ENCODE measurements around the gene SFRP4. TPM values are rescaled to one million over a fixed set of nuclear protein-coding genes. Genes with fewer than 3 reads are reported as not detected.
"Not testable (repeated sequence)": the region's sequence is repeated elsewhere in the genome, so short reads cannot be mapped to it uniquely, and the experiment has no call there.

SFRP4 gene
- total RNA-seq, 1 donor from 2014 or later: 0.25 TPM

DNA sequence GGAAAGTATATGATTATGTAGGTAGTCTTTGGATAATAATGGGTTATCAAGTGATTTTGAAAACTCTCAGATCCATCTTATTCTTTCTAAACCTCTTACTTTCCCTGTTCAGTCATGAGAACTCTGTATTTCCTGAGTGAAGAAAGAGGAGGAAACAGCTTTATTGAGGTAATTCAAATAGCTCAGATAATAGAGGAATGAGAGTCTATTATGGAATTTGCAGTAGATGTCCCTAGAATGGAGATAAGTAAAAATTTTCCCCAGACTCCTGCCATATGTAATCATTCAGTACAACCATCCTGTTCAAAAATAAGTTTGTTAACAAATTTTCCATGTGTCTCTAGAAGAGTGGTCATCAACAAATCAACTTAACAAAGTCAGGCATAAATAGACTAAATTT is 40.2 kb upstream of the SFRP4 start:
- DNase-seq (ENCODE audit: low spot score): no peak
- TF ChIP-seq, protein P1, sequence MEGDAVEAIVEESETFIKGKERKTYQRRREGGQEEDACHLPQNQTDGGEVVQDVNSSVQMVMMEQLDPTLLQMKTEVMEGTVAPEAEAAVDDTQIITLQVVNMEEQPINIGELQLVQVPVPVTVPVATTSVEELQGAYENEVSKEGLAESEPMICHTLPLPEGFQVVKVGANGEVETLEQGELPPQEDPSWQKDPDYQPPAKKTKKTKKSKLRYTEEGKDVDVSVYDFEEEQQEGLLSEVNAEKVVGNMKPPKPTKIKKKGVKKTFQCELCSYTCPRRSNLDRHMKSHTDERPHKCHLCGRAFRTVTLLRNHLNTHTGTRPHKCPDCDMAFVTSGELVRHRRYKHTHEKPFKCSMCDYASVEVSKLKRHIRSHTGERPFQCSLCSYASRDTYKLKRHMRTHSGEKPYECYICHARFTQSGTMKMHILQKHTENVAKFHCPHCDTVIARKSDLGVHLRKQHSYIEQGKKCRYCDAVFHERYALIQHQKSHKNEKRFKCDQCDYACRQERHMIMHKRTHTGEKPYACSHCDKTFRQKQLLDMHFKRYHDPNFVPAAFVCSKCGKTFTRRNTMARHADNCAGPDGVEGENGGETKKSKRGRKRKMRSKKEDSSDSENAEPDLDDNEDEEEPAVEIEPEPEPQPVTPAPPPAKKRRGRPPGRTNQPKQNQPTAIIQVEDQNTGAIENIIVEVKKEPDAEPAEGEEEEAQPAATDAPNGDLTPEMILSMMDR (IDR thresholded peaks at IDR 0.05): no peak
- H3K9me3 Mint-ChIP-seq (ENCODE audit: low read depth): no peaks in the 10 kb centered on the region
- peaks cover 3% of the 10 kb centered on the region for H3K36me3 Mint-ChIP-seq (ENCODE audit: low read depth)
- H3K27ac Mint-ChIP-seq (ENCODE audit: unreplicated experiment): no peak overlapping the region
- H3K4me3 Mint-ChIP-seq (ENCODE audit: unreplicated experiment): no peak overlapping the region
- peaks cover 8% of the 10 kb centered on the region for H3K4me1 Mint-ChIP-seq (ENCODE audit: low read depth)
- H3K27me3 Mint-ChIP-seq (ENCODE audit: low read depth): no peaks in the 10 kb centered on the region

DNA sequence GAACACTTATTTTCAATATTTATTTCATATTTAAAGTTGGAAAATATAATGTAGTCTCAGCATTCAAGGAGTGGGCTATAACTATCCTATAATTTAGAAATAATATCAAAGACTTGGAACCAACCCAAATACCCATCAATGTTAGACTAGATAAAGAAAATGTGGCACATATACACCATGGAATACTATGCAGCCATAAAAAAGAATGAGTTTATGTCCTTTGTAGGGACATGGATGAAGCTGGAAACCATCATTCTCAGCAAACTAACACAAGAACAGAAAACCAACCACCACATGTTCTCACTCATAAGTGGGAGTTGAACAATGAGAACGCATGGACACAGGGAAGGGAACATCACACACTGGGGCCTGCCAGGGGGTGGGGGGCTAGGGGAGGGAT is 37.6 kb upstream of the SFRP4 start:
- not testable (repeated sequence) for H3K27ac Mint-ChIP-seq (ENCODE audit: unreplicated experiment); H3K27me3 Mint-ChIP-seq (ENCODE audit: low read depth); H3K4me1 Mint-ChIP-seq (ENCODE audit: low read depth); DNase-seq (ENCODE audit: low spot score); H3K9me3 Mint-ChIP-seq (ENCODE audit: low read depth); H3K4me3 Mint-ChIP-seq (ENCODE audit: unreplicated experiment); H3K36me3 Mint-ChIP-seq (ENCODE audit: low read depth)

DNA sequence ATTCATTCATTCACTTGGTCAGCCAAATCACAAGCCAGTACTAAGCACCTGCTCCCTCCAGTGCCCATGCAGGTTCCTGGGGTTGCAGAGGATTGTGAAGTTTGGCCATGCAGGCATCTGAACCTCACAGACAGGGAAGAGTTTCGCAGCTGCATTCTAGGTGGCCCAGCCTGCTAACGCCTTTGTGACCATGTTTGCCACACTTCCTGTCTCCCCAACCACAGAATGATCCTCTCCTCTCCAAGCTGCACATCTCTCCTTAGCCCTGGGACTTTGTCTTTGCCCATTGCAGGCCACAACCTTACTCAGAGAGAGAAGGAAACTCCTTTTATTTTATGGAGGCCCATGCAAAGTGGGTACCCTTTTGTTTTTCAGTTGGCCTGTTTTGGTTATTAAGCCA is 35.6 kb upstream of the SFRP4 start:
- peaks cover 4% of the 10 kb centered on the region for H3K4me1 Mint-ChIP-seq (ENCODE audit: low read depth)
- no peaks in the 10 kb centered on the region for H3K9me3 Mint-ChIP-seq (ENCODE audit: low read depth)
- no peak for DNase-seq (ENCODE audit: low spot score)
- no peak overlapping the region for H3K4me3 Mint-ChIP-seq (ENCODE audit: unreplicated experiment)
- H3K27me3 Mint-ChIP-seq (ENCODE audit: low read depth): no peaks in the 10 kb centered on the region
- TF ChIP-seq, protein P1 (IDR thresholded peaks at IDR 0.05): no peak
- no peak overlapping the region for H3K27ac Mint-ChIP-seq (ENCODE audit: unreplicated experiment)
- peaks cover 3% of the 10 kb centered on the region for H3K36me3 Mint-ChIP-seq (ENCODE audit: low read depth)

DNA sequence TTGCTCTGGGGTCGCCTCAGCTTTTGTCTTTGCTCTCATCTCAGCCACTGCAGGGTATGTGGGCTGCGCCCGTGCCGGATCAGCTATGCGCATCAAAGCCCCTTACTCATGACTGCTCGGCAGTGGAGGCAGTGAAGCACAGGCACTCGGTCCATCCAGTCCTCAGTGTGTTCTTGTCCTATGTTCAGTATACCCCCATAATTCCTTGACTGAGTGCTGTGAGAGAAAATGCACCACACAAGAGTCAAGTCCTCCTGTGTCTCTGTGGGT is 31.3 kb upstream of the SFRP4 start:
- TF ChIP-seq, protein P1 (IDR thresholded peaks at IDR 0.05): no peak
- H3K27ac Mint-ChIP-seq (ENCODE audit: unreplicated experiment): no peak overlapping the region
- H3K36me3 Mint-ChIP-seq (ENCODE audit: low read depth): peaks cover under 1% of the 10 kb centered on the region
- H3K4me3 Mint-ChIP-seq (ENCODE audit: unreplicated experiment): no peak overlapping the region
- H3K9me3 Mint-ChIP-seq (ENCODE audit: low read depth): peaks cover 5% of the 10 kb centered on the region
- H3K27me3 Mint-ChIP-seq (ENCODE audit: low read depth): no peaks in the 10 kb centered on the region
- peaks cover 5% of the 10 kb centered on the region for H3K4me1 Mint-ChIP-seq (ENCODE audit: low read depth)
- DNase-seq (ENCODE audit: low spot score): no peak

GRCh38 chr7:37947138-37947940 is 30.7 kb upstream of the SFRP4 start:
- no peak for DNase-seq (ENCODE audit: low spot score)
- no peak overlapping the region for H3K27ac Mint-ChIP-seq (ENCODE audit: unreplicated experiment)
- no peaks in the 10 kb centered on the region for H3K36me3 Mint-ChIP-seq (ENCODE audit: low read depth)
- no peaks in the 10 kb centered on the region for H3K27me3 Mint-ChIP-seq (ENCODE audit: low read depth)
- H3K4me3 Mint-ChIP-seq (ENCODE audit: unreplicated experiment): no peak overlapping the region
- H3K4me1 Mint-ChIP-seq (ENCODE audit: low read depth): peaks cover 8% of the 10 kb centered on the region
- TF ChIP-seq, protein P1 (IDR thresholded peaks at IDR 0.05): no peak
- H3K9me3 Mint-ChIP-seq (ENCODE audit: low read depth): peaks cover 5% of the 10 kb centered on the region

- Mint-ChIP-seq H3K4me1 (ENCODE audit: low read depth) (peaks cover 11% of the 10 kb centered on the region), H3K9me3 (ENCODE audit: low read depth) (peaks cover 5% of the 10 kb centered on the region), H3K27ac (ENCODE audit: unreplicated experiment) (no peak overlapping the region), H3K4me3 (ENCODE audit: unreplicated experiment) (no peak overlapping the region), H3K36me3 (ENCODE audit: low read depth) (no peaks in the 10 kb centered on the region), H3K27me3 (ENCODE audit: low read depth) (no peaks in the 10 kb centered on the region)
- TF ChIP-seq, protein P1 (IDR thresholded peaks at IDR 0.05): no peak
- no peak for DNase-seq (ENCODE audit: low spot score)
Measured at GRCh38 chr7:37945336-37945735, 28.7 kb upstream of the SFRP4 start.
